Inferior parietal cortex (tissue), 1 donor: Measurements from ENCODE around the gene ZNF74.
"Not testable (repeated sequence)": the region's sequence is repeated elsewhere in the genome, so short reads cannot be mapped to it uniquely, and the experiment has no call there.

Experiments used
- DNase-seq: peaks from one replicate; pipeline ENCODE4 v3.0.0-alpha.2; 2016; ENCODE audit errors: extremely low spot score

The ZNF74 gene

GRCh38 chr22:20376281-20376680 is 17.7 kb upstream of the ZNF74 start:
- DNase-seq, result not testable (repeated sequence)

- not testable (repeated sequence) for DNase-seq
Measured at GRCh38 chr22:20376983-20377382, 17.0 kb upstream of the ZNF74 start.

DNA sequence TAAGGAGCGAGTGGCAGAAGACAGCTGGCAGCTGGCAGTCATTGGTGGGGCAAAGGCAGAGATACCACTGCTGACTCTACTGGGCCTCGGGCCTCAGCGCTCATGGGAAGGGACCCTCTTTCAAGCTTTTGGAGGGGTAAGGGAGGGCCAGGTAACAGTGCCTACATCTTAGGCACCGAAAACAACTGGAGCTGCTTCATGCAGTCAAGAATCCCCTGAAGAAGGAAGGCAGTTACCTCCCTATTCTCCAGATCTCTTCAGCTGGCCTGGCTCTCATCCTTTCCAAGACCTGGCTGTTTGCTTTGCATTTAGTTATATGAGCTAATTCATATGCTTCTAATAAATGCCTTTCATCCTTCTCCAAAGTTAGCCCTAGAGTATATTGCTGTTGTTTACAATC is 15.8 kb upstream of the ZNF74 start:
- DNase-seq, result no peak

- DNase-seq, result not testable (repeated sequence)
Measured at GRCh38 chr22:20378684-20379083, 15.3 kb upstream of the ZNF74 start.

- DNase-seq, result no peak
Measured at GRCh38 chr22:20380486-20380885, 13.5 kb upstream of the ZNF74 start.

- DNase-seq, result no peak
Measured at GRCh38 chr22:20383538-20383937, 10.4 kb upstream of the ZNF74 start.

GRCh38 chr22:20384171-20384570 is 9.8 kb upstream of the ZNF74 start:
- DNase-seq, result no peak

DNA sequence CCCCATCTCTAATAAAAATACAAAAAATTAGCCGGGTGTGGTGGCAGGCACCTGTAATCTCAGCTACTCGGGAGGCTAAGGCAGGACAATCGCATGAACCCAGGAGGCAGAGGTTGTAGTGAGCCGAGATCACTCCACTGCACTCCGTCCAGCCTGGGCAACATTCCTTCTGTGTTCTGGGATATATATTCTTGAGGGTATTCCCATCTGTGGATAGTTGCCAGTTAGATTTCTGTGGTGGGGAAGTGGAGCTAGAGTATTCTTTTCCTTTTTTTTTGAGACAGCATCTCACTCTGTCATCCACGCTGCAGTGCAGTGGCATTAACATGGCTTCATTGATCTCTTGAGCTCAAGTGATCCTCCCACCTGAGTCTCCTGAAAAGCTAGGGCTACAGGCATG is 9.1 kb upstream of the ZNF74 start:
- no peak for DNase-seq

DNA sequence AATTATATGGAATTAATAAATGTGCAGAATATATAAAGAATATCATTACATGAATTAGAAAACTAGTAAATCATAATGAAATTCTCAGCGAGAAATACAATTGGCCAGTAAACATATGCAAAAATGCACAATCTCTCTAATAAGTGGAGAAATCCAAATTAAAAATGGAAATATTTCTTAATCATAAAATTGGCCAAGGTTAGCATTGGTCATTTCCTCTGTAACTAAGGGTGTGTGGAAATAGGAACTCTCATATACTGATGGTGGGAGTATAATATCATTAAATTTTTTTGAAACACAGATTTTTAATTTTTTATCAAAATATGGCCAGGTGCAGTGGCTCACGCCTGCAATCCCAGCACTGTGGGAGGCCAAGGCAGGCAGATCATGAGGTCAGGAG is 7.6 kb upstream of the ZNF74 start:
- no peak for DNase-seq

DNA sequence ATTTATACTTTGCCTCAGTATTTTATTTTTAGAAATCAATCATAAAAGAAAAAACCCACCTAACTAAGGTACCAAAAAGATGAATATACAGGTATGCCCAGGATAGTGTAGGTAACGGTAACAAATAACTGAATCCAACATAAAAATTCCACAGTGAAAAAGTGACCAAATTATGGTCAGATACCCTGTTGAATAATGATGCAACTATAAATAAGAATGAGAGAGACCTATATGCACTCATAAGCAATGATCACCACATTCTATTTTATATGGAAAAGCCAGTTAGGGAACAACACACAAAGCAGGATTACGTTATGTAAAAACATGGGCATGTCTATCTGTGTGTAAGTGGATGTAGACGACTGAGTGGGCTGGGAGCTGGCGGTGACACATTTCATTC is 7.0 kb upstream of the ZNF74 start:
- no peak for DNase-seq

DNA sequence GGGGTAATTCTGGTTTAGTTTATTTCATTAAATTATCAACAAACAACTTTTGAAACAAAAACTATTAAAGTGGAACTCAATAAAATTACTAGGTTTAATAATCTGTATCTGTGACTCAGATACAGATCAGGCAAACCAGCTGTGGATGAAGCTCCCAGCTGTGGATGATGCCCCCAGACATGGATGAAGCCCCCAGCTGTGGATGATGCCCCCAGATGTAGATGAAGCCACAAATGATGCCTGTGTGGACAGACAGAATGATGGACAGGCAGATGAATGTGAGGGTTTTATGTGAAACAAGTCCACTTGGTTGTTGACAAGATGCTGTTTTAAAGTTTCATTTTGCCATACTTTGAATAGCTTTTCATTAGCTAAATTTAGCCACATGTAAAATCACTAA is 5.8 kb upstream of the ZNF74 start:
- no peak for DNase-seq

GRCh38 chr22:20389288-20389687 is 4.7 kb upstream of the ZNF74 start:
- no peak for DNase-seq

GRCh38 chr22:20390394-20390907 is 3.5 kb upstream of the ZNF74 start:
- DNase-seq, result no peak

DNA sequence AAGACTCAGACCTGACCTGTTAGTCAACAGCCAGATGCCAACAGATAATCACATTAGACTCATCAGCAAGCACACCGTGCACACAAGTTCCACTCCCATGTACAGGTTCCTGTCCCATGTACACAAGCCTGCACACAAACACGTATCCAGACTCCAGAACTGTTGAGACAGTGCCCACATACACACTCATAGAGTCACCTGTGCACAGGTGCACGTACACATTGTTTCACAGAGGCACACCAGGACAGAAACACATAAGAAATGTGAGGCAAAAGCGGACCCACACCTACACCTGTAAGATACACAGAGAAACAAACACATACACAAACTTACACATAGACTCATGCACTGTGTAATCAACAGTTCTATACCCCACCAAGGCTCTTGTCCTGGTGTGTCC is 2.7 kb upstream of the ZNF74 start:
- no peak for DNase-seq

DNA sequence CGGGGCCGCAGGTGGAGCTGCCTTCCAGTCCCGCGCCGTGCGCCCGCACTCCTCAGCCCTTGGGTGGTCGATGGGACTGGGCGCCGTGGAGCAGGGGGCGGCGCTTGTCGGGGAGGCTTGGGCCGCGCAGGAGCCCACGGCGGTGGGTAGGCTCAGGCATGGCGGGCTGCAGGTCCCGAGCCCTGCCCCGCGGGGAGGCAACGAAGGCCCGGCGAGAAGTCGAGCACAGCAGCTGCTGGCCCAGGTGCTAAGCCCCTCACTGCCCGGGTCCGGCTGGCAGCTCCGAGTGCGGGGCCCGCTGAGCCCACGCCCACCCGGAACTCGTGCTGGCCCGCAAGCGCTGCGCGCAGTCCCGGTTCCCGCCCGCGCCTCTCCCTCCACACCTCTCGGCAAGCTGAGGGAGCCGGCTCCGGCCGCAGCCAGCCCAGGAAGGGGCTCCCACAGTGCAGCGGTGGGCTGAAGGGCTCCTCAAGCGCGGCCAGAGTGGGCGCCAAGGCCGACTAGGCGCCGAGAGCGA is 1.5 kb upstream of the ZNF74 start:
- DNase-seq, result not testable (repeated sequence)

GRCh38 chr22:20392983-20393704 is 807 bp upstream of the ZNF74 start:
- DNase-seq, result no peak

- DNase-seq, result no peak
Measured at GRCh38 chr22:20395181-20395906, 1.4 kb downstream of the ZNF74 start.

DNA sequence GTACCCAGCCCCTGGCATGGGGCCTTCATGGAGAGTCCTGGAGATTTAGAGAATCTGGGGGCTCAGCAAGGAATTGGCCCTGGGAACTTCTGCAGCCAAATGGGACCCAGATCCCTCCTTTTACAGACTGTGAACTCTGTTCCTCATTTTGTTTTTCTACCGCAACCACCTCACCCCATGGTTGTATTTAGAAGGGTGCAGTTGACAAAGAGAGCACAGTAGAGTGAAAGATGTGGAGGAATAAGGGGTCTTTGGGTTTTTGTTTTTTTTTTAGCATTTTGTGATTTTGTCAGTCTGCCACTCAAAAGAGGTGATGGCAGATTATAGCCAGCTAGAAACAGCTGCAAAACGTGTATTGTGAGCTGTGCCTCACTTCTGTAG is 1.9 kb downstream of the ZNF74 start:
- DNase-seq, result no peak

DNA sequence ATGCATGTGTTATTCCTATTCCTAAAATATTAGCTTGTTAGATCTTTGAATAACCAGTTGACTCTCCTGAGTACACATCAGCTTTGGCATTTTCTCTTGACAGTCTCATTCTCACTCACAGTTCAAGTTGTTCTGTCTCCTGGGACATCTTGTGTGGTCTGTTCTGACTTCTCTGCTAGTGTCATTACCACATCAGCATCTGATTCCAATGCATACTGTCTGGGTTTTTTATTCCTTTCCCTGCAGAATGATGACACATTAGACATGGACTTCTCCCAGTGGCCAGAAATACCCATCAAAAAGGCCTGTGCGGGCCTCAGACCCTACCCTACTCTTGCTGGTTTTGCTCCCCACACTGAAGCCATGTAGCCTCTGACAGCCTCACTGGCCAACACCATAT is 2.7 kb downstream of the ZNF74 start:
- DNase-seq, result peak; percentile 11

GRCh38 chr22:20397498-20397897 is 3.5 kb downstream of the ZNF74 start:
- DNase-seq, result no peak

- DNase-seq, result no peak
Measured at GRCh38 chr22:20398420-20398819, 4.5 kb downstream of the ZNF74 start.

GRCh38 chr22:20399866-20400605 is 6.1 kb downstream of the ZNF74 start:
- DNase-seq, result no peak
